Activated naive CD4-positive, alpha-beta T cell (primary cell): ENCODE measurements around the gene PGM2.

ENCODE experiments used
- DNase-seq, 4 experiments: peaks; one replicate each; lab custom pipeline; 2025; lab: John Stamatoyannopoulos, UW

Gene PGM2

DNA sequence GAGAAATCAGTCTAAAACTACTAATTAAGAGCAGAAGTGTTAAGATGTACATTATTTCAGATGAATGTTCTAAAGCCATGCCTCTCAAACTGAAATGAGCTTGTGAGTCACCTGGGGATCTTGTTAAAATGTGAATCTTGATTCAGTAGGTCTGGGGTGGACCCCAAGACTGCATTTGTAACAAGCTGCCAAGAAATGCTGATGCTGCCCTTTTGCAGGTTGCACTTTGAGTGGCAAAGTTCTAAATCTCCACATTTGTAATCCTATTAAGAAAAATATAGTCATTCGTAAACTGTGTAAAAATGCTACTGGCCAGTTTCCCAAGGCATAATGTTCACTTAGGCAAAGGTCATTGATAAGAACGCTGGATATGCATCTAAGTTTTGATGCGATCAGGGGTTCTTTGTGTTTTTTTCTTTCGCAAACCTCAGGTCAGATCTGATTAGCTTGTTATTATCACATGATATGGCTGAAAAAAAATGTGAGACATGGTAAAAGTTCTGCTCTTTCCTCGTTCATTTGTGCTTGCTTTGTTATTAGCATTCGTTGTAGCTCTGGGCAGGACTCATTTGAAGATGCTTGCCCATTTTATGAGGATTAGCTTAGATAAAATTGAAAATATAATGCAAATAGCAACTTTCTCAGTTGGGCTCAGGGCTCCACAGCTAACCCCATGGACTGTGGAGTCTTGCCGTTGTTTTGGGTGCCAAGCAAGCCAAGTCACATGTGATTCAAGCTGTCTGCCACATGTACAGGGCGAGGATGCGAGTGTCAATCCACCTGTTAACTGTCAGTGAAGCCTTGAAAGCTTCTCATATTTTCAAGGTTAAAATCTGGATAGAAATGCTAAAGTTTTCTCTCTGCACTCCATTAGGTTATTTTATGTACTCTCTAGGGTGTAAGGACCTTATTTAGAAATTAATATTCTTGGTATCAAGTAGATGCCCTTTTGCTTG lies 76.5 kb downstream of the PGM2 start:
- no peak for DNase-seq

DNA sequence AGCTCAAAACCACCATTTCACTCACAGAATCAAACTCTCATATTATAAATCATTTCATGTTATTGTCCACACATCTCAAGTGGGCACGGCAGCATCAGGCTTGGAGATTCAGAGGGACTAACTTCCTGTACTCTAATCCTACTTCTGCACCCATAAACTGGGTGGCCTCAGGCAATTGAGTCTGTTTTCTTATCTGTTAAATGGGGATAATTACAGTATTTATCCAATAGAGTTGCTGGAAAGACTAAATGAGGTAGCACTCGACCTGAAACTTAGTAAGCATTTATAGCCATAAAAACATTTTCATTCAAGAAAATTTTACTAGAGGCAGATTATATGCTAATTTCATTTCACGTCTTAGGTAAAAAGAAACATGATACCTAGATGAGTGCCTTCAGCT lies 77.4 kb downstream of the PGM2 start:
- DNase-seq, result no peak

DNA sequence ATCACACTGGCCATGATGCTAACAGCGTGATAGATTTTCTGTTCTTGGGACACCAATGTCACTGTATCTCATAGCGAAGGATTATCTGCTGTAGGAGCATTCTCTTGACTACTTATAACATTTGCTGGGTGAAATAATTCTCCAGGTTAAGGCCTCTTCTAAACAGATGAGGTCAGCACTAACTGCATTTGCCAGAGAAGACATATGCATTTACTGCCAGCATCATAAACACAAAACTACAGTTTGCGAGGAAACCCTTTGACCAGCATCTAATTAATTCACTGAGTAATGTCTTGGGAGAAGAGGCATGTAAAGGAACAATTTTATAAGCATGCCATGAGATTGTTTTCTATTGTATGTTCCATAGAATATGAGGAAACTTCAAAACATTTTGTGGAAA lies 78.3 kb downstream of the PGM2 start:
- no peak for DNase-seq

DNA sequence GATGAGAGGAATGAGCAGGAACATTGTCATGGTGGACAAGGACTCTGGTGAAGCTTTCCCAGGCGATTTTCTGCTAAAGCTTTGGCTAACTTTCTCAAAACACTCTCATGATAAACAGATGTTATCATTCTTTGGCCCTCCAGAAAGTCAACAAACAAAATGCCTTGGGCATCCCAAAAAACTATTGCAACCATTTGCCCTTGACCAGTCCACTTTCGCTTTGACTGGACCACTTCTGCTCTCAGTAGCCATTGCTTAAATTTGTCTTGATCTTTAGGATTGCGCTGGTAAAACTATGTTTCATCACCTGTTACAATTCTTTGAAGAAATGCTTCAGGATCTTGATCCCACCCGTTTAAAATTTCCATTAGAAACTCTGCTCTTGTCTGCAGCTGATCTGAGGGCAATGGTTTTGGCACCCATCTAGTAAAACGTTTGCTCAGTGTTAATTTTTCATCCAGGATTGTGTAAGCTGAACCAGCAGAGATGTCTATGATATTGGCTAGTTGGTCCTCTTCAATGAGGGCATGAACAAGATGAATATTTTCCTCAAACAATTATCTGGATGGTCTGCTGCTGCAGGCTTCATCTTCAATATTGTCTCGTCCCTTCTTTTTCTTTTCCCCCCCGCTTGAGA lies 79.2 kb downstream of the PGM2 start:
- DNase-seq, result no peak

DNA sequence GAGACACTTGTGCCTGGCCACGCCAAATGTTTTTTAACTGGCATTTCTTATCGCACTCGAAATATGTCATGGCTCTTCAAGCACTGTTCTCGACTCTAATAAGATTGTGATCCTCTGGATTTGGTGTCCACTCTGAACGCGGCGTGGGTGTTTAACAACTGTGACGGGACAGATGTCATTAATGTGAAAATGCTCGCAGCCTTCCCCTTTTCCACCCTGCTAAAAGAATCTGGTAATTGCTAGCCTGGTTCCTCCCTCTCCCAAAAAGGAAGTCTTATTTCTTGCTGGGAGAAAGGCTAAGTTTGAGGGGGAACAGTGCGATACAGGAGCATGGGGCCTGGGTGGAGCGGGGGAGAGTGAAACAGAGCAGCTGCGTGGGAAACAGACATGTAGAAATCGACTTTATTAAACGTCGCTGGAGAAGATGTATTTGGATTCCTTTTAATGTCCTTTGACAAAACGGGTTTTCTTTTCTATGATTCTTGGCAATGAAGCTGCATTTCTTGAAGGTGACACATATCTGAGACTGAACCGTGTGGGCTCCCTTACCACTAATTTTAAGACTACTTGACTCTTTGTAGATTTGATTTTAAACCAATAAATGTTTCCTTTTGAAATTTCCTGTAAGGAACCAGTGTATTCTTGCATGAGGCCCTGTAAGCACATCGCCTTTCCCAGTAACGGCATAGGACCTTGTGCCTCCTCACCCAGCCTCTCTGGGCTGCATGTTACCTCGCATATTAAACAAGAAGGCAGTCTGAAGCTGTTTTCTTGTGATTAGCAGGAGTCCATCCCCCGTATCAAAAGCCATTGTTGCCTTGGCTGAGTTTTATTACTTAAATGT lies 82.2 kb downstream of the PGM2 start:
- no peak for DNase-seq

DNA sequence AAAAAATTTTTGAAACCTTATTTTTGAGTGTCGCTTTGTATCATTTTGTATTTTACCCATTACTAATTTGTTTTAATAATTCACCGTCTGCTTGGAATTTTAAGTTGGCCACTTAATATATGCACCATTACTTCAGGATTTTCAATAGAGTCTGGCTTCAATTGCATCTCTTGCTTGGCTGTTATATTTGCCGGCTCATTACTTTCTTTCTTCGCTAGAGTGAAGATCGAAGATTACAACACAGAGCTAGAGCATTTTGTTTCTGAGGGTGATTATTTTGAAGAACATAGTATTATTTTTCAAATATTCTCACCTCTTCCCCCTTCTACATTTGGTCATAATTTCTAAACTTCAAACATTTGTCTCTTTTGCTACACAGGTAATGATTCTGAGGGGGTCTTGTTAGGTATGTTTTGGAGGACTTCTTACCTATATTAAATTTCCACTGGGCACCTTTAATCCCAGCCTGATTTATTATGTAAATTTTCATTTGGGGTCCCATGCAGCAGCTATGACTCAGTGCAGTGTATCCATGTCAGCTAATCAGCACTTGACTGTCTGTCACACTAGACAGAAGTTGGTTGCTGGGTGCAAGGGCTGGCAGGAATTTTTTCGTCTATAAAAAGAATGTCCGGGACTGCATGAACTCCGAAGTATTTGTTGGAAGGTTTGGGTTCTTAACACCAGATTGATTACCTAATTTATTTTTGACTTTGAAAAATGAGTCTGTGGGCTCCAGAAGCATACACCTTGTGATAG lies 83.0 kb downstream of the PGM2 start:
- DNase-seq, result no peak

DNA sequence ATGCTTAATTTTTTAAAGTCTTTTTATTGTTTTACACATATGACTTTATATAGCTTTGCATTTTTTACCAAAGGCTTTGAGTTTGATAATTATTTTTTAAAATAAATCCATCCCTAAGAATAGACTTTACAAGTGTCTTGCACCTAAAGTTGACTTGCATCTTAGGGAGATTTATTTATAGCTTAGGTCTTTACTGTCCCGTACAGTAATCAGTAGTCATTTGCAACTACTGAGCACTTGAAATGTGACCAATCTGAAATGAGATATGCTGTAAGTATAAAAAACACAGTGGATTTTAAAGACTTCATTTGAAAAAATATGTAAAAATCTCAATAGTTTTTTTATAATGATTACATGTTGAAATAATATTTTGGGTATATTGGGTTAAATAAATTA lies 83.6 kb downstream of the PGM2 start:
- no peak for DNase-seq
